ENCODE measurements around the gene NUMBL. TPM values are rescaled to one million over a fixed set of nuclear protein-coding genes. Genes with fewer than 3 reads are reported as not detected.

NUMBL gene
- total and polyA plus RNA-seq, 2 of the 8 experiments (the other 6 are each of a cell fraction or from before 2014, with no cell fraction given) = 13.5 to 24.8 TPM

DNA sequence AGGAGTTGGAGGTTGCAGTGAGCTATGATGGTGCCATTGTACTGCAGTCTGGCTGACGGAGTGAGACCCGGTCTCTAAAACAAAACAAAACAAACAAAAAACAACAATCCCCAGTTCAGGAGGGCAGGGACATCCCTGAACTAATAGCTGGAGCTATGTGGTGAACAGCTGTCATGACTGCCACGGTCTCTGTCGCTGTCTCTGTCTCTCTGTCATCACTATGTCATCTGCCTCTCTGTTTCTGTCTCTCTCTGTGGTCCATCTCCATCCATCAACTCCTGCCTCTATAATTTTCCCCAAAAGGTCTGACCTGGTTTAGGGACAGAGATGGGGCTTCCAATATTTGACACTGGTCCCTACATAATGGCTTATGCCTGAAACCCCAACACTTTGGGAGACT lies 33.9 kb upstream of the NUMBL start:
- DNase-seq (ENCODE audit: low read depth in 1 of 2, low spot score in 2 of 2) (no peak), FAIRE-seq (no peak)
- Histone ChIP-seq H3K36me3 (ENCODE audit: control insufficient read depth in 2 of 4, insufficient read depth in 4 of 4, low read length in 3 of 4) (peaks cover 0 to 10% (median 2%) of the 10 kb centered on the region in 4 experiments; a peak in 3 of 8 replicates), H2BK20ac (ENCODE audit: low read length) (no peak overlapping the region), H3K9ac (replicated peaks in 1 of 4; ENCODE audit: extremely low read depth in 1 of 4, low read depth in 3 of 4, low read length in 3 of 4) (no peak overlapping the region), H3K27me3 (replicated peaks in 1 of 4; ENCODE audit: control insufficient read depth in 3 of 4, extremely low read depth in 1 of 4, insufficient read depth in 3 of 4, low read length in 3 of 4) (no peaks in the 10 kb centered on the region), H3K79me1 (ENCODE audit: low read depth, low read length) (peaks cover 7% of the 10 kb centered on the region), H3K14ac (ENCODE audit: insufficient read length) (no peak overlapping the region), H2AFZ (ENCODE audit: low read length) (no peak overlapping the region), H2BK15ac (ENCODE audit: low read length) (no peak overlapping the region), H3K4me3 (ENCODE audit: extremely low read depth in 1 of 4, insufficient read depth in 2 of 4, low read depth in 3 of 4, low read length in 4 of 4) (no peak overlapping the region), H2BK120ac (replicated peaks; ENCODE audit: low read depth, low read length) (no peak overlapping the region), H4K8ac (ENCODE audit: extremely low read depth, insufficient read depth, low read length) (no peak overlapping the region), H4K5ac (ENCODE audit: insufficient read length, low read depth, low read length) (no peak overlapping the region), H3K4me1 (replicated peaks in 1 of 4; ENCODE audit: control insufficient read depth in 3 of 4, insufficient read depth in 4 of 4, low read length in 3 of 4) (no peaks in the 10 kb centered on the region; a peak in 1 of 7 replicates), H2AK5ac (ENCODE audit: low read depth, low read length) (no peak overlapping the region), H3K27ac (ENCODE audit: low read depth, low read length) (no peak overlapping the region), H2BK12ac (ENCODE audit: low read depth, low read length) (no peak overlapping the region), H3K4me2 (ENCODE audit: insufficient read depth in 1 of 2, low read depth in 2 of 2, low read length in 2 of 2) (no peak overlapping the region), H3K79me2 (ENCODE audit: control insufficient read depth in 1 of 2, insufficient read depth in 2 of 2, low read length in 2 of 2) (peaks cover 0 to 17% of the 10 kb centered on the region in 2 experiments; a peak in 2 of 4 replicates), H3K4ac (replicated peaks; ENCODE audit: insufficient read length, low read depth, low read length) (no peak overlapping the region), H4K20me1 (replicated peaks in 1 of 2; ENCODE audit: control insufficient read depth in 1 of 2, insufficient read depth in 2 of 2, low read length in 2 of 2) (no peaks in the 10 kb centered on the region), H3K9me3 (ENCODE audit: insufficient read depth in 2 of 2, low read depth in 1 of 2, low read length in 1 of 2) (no peaks in the 10 kb centered on the region), H3K56ac (replicated peaks; ENCODE audit: insufficient read length, low read depth, low read length) (no peak overlapping the region), H3K23me2 (ENCODE audit: low read depth, low read length) (no peaks in the 10 kb centered on the region), H4K91ac (replicated peaks; ENCODE audit: insufficient read length, low read length) (no peak overlapping the region), H3K18ac (ENCODE audit: extremely low read depth, low read length) (no peak overlapping the region), H3K23ac (ENCODE audit: insufficient read length) (no peak overlapping the region), H2BK5ac (ENCODE audit: low read depth, low read length) (no peak overlapping the region)
- ChIA-PET POLR2A (ENCODE audit: partially characterized antibody) (interaction anchor here (1.0 to 2.6 kb wide), 2 partner anchors 11 to 33 kb away, joined by 4 to 9 read pairs; no protein-coding TSS in a partner anchor), CTCF (ENCODE audit: partially characterized antibody) (interaction anchor here (0.5 to 0.6 kb wide), 2 partner anchors 14 to 825 kb away, joined by 3 to 5 read pairs; no protein-coding TSS in a partner anchor)
- 94% methylated on average over 4 of the region's 4 CpGs; no CpG with 5 or more reads in 1 of the 2 experiments for WGBS, 2 experiments (ENCODE audit: extremely low coverage in 1 of 2, insufficient coverage in 1 of 2, insufficient read length in 1 of 2, insufficient replicate concordance in 2 of 2, low coverage in 1 of 2, low lambda C conversion rate in 2 of 2, missing lambda C conversion rate in 1 of 2)
- TF ChIP-seq TBP (IDR thresholded peaks at IDR 0.05; ENCODE audit: low read depth, low read length) (no peak), RAD21 (IDR thresholded peaks at IDR 0.05 in 1 of 2, conservative IDR thresholded peaks at IDR 0.05 in 1 of 2; ENCODE audit: low read depth in 2 of 2, low read length in 2 of 2) (no peak), SP1 (IDR thresholded peaks at IDR 0.05; ENCODE audit: low read depth, low read length) (no peak), KDM5A (IDR thresholded peaks at IDR 0.05; ENCODE audit: low read length) (no peak), ASH2L (IDR thresholded peaks at IDR 0.05; ENCODE audit: low read length) (no peak), SP2 (IDR thresholded peaks at IDR 0.05; ENCODE audit: low read length) (no peak), CTBP2 (IDR thresholded peaks at IDR 0.05; ENCODE audit: borderline replicate concordance, insufficient read depth, insufficient read length, low read length) (no peak), CBX5 (IDR thresholded peaks at IDR 0.05; ENCODE audit: low read depth, low read length) (no peak), JUN (IDR thresholded peaks at IDR 0.05; ENCODE audit: low read depth, low read length) (no peak), POLR2AphosphoS5 (IDR thresholded peaks at IDR 0.05; ENCODE audit: low read depth, low read length) (no peak), GTF2F1 (IDR thresholded peaks at IDR 0.05; ENCODE audit: borderline replicate concordance, low read depth, low read length) (no peak)
- TF ChIP-seq, protein P1, sequence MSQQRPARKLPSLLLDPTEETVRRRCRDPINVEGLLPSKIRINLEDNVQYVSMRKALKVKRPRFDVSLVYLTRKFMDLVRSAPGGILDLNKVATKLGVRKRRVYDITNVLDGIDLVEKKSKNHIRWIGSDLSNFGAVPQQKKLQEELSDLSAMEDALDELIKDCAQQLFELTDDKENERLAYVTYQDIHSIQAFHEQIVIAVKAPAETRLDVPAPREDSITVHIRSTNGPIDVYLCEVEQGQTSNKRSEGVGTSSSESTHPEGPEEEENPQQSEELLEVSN (IDR thresholded peaks at IDR 0.05) = no peak
